NOMO-1 treated with dmso at 0.1 percent for 144 hours (cell line): ENCODE results near the gene LEMD2.
A peak's percentile ranks its signal among the peaks of the same experiment; 100 is the strongest.

Experiments
- DNase-seq: peaks from one replicate; lab custom pipeline; 2025; ENCODE audit not compliant: unreplicated experiment; lab: John Stamatoyannopoulos, UW

Gene LEMD2

DNA sequence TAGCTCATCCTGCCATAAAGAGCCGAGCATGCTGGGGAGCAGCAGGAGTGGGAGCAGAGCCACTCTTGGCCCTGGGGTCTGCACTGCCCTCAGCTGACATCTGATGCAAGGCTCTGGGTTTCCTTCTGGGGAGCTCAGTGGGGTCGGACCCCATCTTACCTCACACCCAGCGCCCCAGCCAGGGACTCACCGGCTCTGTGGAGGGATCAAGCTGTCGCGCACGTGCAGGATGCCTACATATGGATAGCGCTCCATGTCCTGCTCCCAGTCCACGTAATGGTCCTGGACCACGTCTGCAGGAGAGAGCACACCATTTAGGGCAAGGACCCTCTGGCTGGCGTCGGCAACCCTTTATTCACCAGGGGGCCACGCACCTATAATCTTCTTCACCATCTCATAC lies 12.2 kb downstream of the LEMD2 start:
- DNase-seq = no peak

- no peak for DNase-seq
Measured at GRCh38 chr6:33776186-33776585, 12.7 kb downstream of the LEMD2 start.

DNA sequence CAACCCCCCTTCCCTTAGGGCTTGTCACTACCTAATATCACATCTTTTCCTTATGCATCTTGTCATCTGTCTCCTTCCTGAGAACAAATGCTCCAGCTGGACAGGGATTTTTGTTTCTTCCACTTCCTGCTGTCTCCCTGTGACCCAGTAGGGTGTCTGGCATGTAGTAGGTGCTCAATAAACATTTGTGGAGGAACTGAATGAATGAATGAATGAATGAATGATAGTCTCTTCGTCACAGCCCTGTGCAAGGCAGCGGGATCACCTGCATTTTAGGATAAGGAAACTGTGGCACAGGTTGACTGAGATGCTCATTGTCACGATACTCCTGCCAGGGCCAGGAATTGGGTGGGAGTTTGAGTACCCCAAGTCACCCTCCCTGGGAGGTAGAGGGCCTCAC lies 14.2 kb downstream of the LEMD2 start:
- DNase-seq = no peak

- DNase-seq = no peak
Measured at GRCh38 chr6:33772902-33773472, 15.9 kb downstream of the LEMD2 start.

DNA sequence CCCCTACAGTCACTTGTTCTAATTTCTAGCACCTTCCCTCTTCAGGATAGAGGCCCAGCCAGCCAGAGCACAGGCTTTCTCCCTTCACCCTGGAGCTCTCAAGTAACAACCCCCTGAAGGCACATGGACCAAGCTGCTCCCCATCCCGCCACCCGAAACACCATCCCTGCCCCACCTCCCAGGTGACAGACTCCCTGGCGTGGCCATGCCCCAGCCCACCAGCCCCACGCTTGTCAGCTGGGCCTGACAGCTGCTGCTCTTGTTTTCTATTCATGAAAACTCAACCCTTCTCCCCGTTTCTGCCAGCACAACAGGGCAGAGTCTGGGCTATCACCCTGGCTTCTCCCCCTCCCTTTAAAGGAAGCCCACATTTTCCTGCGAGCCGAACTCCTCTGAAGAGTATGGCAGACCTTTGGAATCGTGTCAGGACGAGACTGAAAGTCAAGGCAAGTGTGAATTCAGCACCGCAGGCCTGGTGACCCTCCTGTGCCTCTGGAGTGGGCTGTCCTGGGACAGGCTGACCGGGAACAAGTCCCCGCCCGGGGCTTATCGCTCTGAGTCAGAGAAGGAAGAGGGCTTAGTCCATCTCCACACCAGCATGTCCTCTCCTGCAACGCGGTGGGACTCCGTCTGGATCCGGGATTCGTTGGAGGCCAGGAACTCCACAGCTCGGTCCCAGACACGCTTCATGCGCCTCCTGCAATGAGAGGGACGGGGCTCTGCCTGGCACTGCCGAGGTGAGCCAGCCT lies 16.7 kb downstream of the LEMD2 start:
- DNase-seq = no peak

DNA sequence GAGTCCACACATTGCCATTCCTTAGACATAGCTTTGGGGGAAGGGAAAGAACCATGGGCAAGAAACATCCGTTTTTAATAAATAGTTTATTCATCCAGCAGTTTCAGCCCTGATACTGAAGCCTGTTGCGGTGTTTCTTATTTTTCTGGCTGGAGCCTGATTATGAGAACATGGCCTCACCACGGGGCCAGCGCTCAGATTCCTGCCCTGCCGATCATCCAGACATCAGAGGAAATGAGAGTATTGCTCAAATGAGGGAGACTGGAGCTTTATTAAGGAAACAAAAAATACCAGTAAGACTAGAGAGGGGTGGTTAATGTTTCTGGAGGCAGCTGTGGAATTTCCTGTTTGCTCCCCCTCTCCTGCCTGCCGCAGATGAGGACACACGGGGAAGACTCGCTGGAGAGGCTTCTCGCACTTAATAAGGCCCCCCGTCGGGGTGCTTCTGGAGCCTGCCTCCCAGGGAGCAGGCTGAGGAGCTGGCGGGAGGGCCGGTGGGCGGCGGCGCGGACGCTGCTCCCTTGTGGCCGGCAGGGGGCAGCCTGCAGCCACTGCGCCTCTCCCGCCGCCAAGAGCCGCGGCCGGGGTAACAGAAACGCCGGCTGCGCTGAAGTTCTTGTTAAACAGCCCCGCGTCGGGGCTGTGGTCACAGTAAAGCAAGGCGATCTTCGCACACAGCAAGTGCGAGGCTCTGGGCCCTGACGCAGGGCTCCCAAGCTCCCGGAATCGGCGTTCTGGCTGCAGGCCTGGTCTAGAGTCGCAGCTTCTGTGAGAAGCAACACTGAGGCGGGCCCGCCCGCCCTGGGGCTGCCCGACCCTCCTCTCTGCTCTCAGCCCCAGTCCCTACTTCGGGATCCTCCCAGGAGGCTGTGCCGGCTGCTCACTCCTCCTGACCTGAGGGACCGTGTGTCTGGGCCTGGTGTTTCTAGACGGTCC lies 17.5 kb downstream of the LEMD2 start:
- DNase-seq = peak; percentile 44

GRCh38 chr6:33770833-33771145 lies 18.1 kb downstream of the LEMD2 start:
- no peak for DNase-seq

DNA sequence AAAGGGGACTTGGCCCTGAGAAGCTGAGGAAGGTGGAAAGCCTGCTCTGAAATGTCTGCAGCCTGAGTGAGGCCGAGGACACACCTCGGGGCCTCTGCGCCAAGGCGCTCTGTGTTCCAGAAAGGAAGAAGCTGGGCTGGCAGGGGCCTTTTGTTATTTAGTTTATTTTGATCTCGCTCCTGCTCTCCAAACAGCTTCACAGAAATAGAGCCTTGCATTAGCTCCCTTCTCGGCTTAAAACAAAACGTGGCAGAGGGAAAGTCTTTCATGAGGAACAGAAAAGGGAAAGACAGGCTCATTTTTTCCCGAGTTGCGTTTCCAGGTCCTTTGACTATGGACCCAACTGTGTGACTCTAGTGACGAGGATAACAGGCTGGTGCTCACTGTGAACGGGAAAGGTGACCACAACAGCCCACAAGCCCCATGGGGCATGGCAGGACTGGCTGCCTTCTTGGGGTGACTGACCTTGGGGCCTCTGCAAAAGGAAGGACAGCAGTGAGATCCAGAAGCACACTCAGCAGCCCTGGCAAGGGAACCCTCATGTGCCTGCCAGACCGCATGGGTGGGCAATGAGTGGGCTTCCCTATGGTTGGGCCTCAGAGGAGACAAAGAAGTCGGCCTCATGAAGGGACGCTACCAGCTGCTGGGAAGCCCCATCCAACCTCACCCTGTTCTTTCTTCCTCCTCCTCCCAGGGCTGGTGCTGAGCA lies 18.7 kb downstream of the LEMD2 start:
- DNase-seq = no peak

- DNase-seq = no peak
Measured at GRCh38 chr6:33769248-33769821, 19.6 kb downstream of the LEMD2 start.

- DNase-seq = peak; percentile 59
Measured at GRCh38 chr6:33768644-33769120, 20.2 kb downstream of the LEMD2 start.

DNA sequence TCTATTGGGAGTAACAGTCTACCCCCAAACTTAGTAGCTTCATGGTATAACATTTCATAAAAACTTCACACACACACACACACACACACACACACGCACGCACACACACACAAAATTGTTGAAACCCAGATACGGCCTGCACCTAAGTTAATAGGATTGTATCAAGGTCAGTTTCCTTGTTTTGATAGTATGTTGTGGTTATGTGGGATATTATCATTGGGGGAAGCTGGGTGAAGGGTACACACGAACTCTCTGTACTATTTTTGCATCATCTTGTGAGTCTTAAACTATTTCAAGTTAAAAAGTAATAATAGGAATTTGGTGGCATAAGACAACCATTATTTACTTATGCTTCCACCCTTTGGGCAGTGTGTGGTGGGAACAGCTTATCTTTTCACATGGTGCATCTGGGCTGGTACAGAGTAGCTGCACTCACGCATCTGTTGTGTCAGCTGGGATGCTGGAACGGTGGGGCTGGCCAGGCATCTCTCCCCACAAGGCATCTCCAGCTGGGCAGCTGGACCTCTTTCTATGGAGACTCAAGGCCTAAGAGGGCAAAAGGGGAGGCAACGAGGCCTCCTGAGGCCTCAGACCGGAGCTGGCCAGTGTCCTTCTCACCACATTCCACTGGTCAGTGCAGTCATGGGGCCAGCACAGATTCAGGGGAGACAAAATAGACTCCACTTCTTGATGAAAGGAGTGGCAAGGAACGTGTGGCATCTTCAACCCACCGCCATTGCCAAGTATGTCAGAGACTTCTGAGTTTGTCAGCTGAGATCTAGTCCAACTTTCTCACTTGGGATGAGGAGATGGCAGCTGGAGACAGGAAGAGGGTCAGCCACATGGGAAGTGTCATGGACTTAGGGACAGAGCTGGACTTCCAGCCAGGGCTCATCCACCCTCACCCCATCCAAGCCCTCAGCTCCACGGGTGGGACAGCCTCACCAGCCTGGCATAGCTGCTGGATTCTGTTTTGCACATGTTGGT lies 21.7 kb downstream of the LEMD2 start:
- DNase-seq = no peak

DNA sequence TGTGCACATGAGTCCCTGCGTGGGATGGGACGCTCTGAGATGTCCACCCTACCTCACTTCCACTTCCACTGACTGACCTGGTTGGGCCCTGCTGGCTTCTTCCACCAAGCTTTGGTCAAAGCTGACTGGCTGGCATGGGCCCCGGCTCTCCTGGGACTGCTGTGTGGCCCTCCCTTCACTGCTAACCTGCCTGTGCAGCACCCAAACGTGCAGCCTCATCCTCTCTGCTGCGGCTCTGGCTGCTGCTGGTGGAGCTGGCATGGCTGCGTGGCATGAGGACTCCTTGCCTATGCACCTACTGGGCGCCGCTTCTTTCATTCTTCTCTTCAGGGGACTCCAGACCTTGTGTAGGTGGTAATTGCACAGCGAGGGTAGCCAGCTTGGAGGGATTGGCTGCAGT lies 23.6 kb downstream of the LEMD2 start:
- DNase-seq = no peak

GRCh38 chr6:33764036-33764435 lies 24.9 kb downstream of the LEMD2 start:
- no peak for DNase-seq

DNA sequence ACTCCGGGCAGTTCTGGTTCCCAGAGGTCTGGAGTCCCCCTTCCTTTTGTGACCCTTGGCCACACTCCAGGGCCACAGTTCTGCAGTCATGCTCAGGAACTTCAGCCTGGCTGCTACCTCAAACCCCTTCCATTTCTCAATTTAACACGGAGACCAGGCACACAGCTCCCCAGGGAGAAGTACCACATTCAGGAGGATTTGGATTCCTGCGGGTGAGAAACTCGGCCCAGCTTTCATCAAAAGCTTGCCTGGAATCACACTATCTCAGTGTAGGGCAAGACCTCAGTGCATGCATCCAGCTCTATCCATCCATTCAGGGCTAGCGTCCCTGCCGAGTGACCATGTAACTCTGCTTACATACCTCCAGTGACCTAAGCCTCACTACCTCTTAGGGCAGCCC lies 25.4 kb downstream of the LEMD2 start:
- DNase-seq = no peak

GRCh38 chr6:33762713-33763112 lies 26.2 kb downstream of the LEMD2 start:
- no peak for DNase-seq

GRCh38 chr6:33761922-33762629 lies 26.9 kb downstream of the LEMD2 start:
- peak; percentile 33 for DNase-seq

GRCh38 chr6:33761581-33761921 lies 27.4 kb downstream of the LEMD2 start:
- no peak for DNase-seq

- no peak for DNase-seq
Measured at GRCh38 chr6:33759887-33760629, 28.9 kb downstream of the LEMD2 start.

- no peak for DNase-seq
Measured at GRCh38 chr6:33758815-33759216, 30.1 kb downstream of the LEMD2 start.
